Brain pericyte (primary cell): ENCODE results near the gene CHST12.
"Not testable (repeated sequence)": the region's sequence is repeated elsewhere in the genome, so short reads cannot be mapped to it uniquely, and the experiment has no call there.

Source experiments
- DNase-seq: peaks from one replicate; pipeline ENCODE4 v3.0.0-alpha.2; 2012; ENCODE audit warnings: low read depth, low spot score

The CHST12 gene

GRCh38 chr7:2378125-2378524, 25.3 kb upstream of the CHST12 start:
- not testable (repeated sequence) for DNase-seq

- no peak for DNase-seq
Observed at GRCh38 chr7:2379161-2379560, 24.2 kb upstream of the CHST12 start.

- DNase-seq, result no peak
Observed at GRCh38 chr7:2379821-2380450, 23.5 kb upstream of the CHST12 start.

- no peak for DNase-seq
Observed at GRCh38 chr7:2380461-2380860, 22.9 kb upstream of the CHST12 start.

GRCh38 chr7:2381227-2381626, 22.2 kb upstream of the CHST12 start:
- no peak for DNase-seq

GRCh38 chr7:2381881-2382509, 21.4 kb upstream of the CHST12 start:
- DNase-seq, result no peak

GRCh38 chr7:2383543-2384274, 19.7 kb upstream of the CHST12 start:
- DNase-seq, result no peak

GRCh38 chr7:2384354-2385243, 18.8 kb upstream of the CHST12 start:
- DNase-seq, result no peak

GRCh38 chr7:2386122-2386521, 17.3 kb upstream of the CHST12 start:
- not testable (repeated sequence) for DNase-seq

- DNase-seq, result no peak
Observed at GRCh38 chr7:2386964-2387669, 16.3 kb upstream of the CHST12 start.

- no peak for DNase-seq
Observed at GRCh38 chr7:2387897-2388636, 15.3 kb upstream of the CHST12 start.

GRCh38 chr7:2388637-2388954, 14.8 kb upstream of the CHST12 start:
- DNase-seq, result no peak

- not testable (repeated sequence) for DNase-seq
Observed at GRCh38 chr7:2390020-2390816, 13.2 kb upstream of the CHST12 start.

- no peak for DNase-seq
Observed at GRCh38 chr7:2393706-2394105, 9.7 kb upstream of the CHST12 start.

- DNase-seq, result no peak
Observed at GRCh38 chr7:2394566-2395082, 8.8 kb upstream of the CHST12 start.

GRCh38 chr7:2398506-2398905, 4.9 kb upstream of the CHST12 start:
- no peak for DNase-seq

- DNase-seq, result peak; percentile 46
Observed at GRCh38 chr7:2399848-2400587, 3.4 kb upstream of the CHST12 start.

- no peak for DNase-seq
Observed at GRCh38 chr7:2402687-2403013, 761 bp upstream of the CHST12 start.
